Calu3 (cell line): ENCODE data around the gene AOAH. TPM values are rescaled to one million over a fixed set of nuclear protein-coding genes. Genes with fewer than 3 reads are reported as not detected.

Experiments
- BruUV-seq: library from RNA; stranded (reverse); fragments of 400-500 nt; replicated peaks from 2 replicates; lab custom pipeline; 2021; lab: Mats Ljungman, UMichigan
- CTCF ChIA-PET: fragments of 300-600 bp; sonication (Branson Sonifier 250); formaldehyde crosslinking; loops from one replicate; lab custom pipeline; 2022; ENCODE audit warnings: antibody characterized with exemption; lab: Charles Lee
- DNase-seq: peaks from one replicate; pipeline ENCODE4 v3.0.0; 2022
- H3K27ac Mint-ChIP-seq: one replicate; pipeline ENCODE4 v1.8.0; 2022; ENCODE audit warnings: mixed read lengths; ENCODE audit not compliant: unreplicated experiment
- H3K27me3 Mint-ChIP-seq: one replicate; pipeline ENCODE4 v1.8.0; 2022; ENCODE audit warnings: mixed read lengths; ENCODE audit not compliant: unreplicated experiment
- H3K36me3 Mint-ChIP-seq: one replicate; pipeline ENCODE4 v1.8.0; 2022; ENCODE audit warnings: mild to moderate bottlenecking, moderate library complexity, mixed read lengths; ENCODE audit not compliant: insufficient read depth, unreplicated experiment
- H3K4me1 Mint-ChIP-seq: one replicate; pipeline ENCODE4 v1.8.0; 2022; ENCODE audit warnings: mild to moderate bottlenecking, low read depth, mixed read lengths; ENCODE audit not compliant: unreplicated experiment
- H3K4me3 Mint-ChIP-seq: one replicate; pipeline ENCODE4 v1.8.0; 2022; ENCODE audit warnings: mild to moderate bottlenecking, low read depth, moderate library complexity, mixed read lengths; ENCODE audit not compliant: unreplicated experiment
- H3K9me3 Mint-ChIP-seq: one replicate; pipeline ENCODE4 v1.8.0; 2022; ENCODE audit warnings: low read depth, mixed read lengths; ENCODE audit not compliant: unreplicated experiment
- CTCF ChIP-seq: fragments of 200-600 bp; IDR thresholded peaks from one replicate; pipeline ENCODE4 v1.8.0; 2022; ENCODE audit warnings: antibody characterized with exemption; ENCODE audit not compliant: unreplicated experiment
- intact Hi-C: fragments of 100-400 bp; cut with micrococcal nuclease; formaldehyde crosslinking; loops from one replicate; pipeline ENCODE4 v1.10.0; 2022; ENCODE audit not compliant: unreplicated experiment
- total RNA-seq: library from RNA; stranded (reverse); gene quantifications from 2 replicates; pipeline ENCODE4 v1.2.3, GENCODE V29; 2022

AOAH gene
- total RNA-seq, 1 experiment from 2014 or later: not detected

- intact Hi-C loops: no loop called here
- BruUV-seq: no TSS peak
- DNase-seq: no peak
Observed at GRCh38 chr7:36749282-36749960, 25.1 kb upstream of the AOAH start.

GRCh38 chr7:36748017-36748487, 23.8 kb upstream of the AOAH start:
- no peaks in the 10 kb centered on the region for H3K27me3 Mint-ChIP-seq
- H3K27ac Mint-ChIP-seq: peak overlapping the region; percentile 71
- H3K9me3 Mint-ChIP-seq: peaks cover 3% of the 10 kb centered on the region
- no peak for TF ChIP-seq CTCF
- peak overlapping the region; percentile 8 for H3K4me3 Mint-ChIP-seq
- no peaks in the 10 kb centered on the region for H3K36me3 Mint-ChIP-seq
- BruUV-seq: no TSS peak
- H3K4me1 Mint-ChIP-seq: peaks cover 43% of the 10 kb centered on the region
- DNase-seq: no peak
- CTCF ChIA-PET: interaction anchor here (0.6 to 2.4 kb wide), 8 partner anchors 14 to 434 kb away, joined by 3 to 8 read pairs (median 4); no protein-coding TSS in a partner anchor
- intact Hi-C loops: no loop called here

More at GRCh38 chr7:36749282-36749960, 25.1 kb upstream of the AOAH start:
- Mint-ChIP-seq H3K9me3 (peaks cover 3% of the 10 kb centered on the region), H3K4me3 (no peak overlapping the region), H3K27ac (no peak overlapping the region), H3K4me1 (peaks cover 46% of the 10 kb centered on the region), H3K27me3 (no peaks in the 10 kb centered on the region), H3K36me3 (no peaks in the 10 kb centered on the region)
- TF ChIP-seq CTCF: no peak
- CTCF ChIA-PET: interaction anchor here (0.6 to 1.0 kb wide), 4 partner anchors 12 to 450 kb away, joined by 3 read pairs; no protein-coding TSS in a partner anchor

- no peak for TF ChIP-seq CTCF
- peaks cover 43% of the 10 kb centered on the region for H3K4me1 Mint-ChIP-seq
- no peaks in the 10 kb centered on the region for H3K36me3 Mint-ChIP-seq
- H3K9me3 Mint-ChIP-seq: peaks cover 3% of the 10 kb centered on the region
- intact Hi-C loops: loop anchor here (2.0 kb wide), 1 partner anchor 33 kb away; no protein-coding TSS in a partner anchor
- no peaks in the 10 kb centered on the region for H3K27me3 Mint-ChIP-seq
- BruUV-seq: no TSS peak
- H3K27ac Mint-ChIP-seq: peak overlapping the region; percentile 71
- H3K4me3 Mint-ChIP-seq: peak overlapping the region; percentile 8
- peak; percentile 64 for DNase-seq
- CTCF ChIA-PET: interaction anchor here (0.6 to 2.4 kb wide), 13 partner anchors 13 to 435 kb away, joined by 3 to 8 read pairs (median 3); no protein-coding TSS in a partner anchor
Observed at GRCh38 chr7:36747280-36748016, 23.2 kb upstream of the AOAH start.

GRCh38 chr7:36746347-36746746, 22.1 kb upstream of the AOAH start:
- Mint-ChIP-seq H3K36me3 (no peaks in the 10 kb centered on the region), H3K27me3 (no peaks in the 10 kb centered on the region), H3K4me3 (no peak overlapping the region), H3K27ac (peak overlapping the region; percentile 71), H3K4me1 (peaks cover 43% of the 10 kb centered on the region), H3K9me3 (peaks cover 3% of the 10 kb centered on the region)
- intact Hi-C loops: loop anchor here (2.0 kb wide), 1 partner anchor 34 kb away; no protein-coding TSS in a partner anchor
- no peak for TF ChIP-seq CTCF
- DNase-seq: peak; percentile 56
- no TSS peak for BruUV-seq
- CTCF ChIA-PET: interaction anchor here (0.6 to 2.4 kb wide), 4 partner anchors 17 to 436 kb away, joined by 3 to 8 read pairs (median 5); no protein-coding TSS in a partner anchor
